ENCODE measurements around the gene NANOS1.

DNA sequence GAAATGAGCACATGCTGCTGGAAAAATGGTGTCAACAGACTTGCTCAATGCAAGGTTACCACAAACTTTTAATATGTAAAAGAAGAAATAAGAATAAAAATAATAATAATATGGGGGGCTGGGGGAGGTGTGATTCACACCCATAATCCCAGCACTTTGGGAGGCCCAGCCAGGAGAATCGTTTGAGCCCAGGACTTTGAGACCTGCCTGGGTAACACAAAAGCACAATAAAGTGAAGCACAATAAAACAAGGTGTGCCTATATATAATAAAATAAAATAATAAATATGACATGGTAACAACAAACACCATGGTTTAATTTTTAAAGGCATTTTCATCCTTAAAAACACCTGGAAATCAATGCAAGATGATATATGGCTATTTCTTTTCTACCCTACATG lies 26.0 kb downstream of the NANOS1 start:
- no peak for TF ChIP-seq CTCF (IDR thresholded peaks at IDR 0.05)
- TF ChIP-seq REST (IDR thresholded peaks at IDR 0.05; ENCODE audit: insufficient read depth in 1 of 2, low read depth in 2 of 2, low read length in 1 of 2) = no peak
